HUES6 (cell line): ENCODE measurements around the gene BCR.

Experiments
- H3K27ac ChIP-seq: 2 replicates; pipeline ENCODE4 v1.7.0; 2013; ENCODE audit warnings: low read depth, mild to moderate bottlenecking, low read length, inconsistent platforms
- H3K27me3 ChIP-seq: 2 replicates; pipeline ENCODE4 v1.6.1; 2013; ENCODE audit warnings: low read length; ENCODE audit not compliant: control insufficient read depth, insufficient read depth
- H3K36me3 ChIP-seq: 2 replicates; pipeline ENCODE4 v1.6.1; 2013; ENCODE audit warnings: low read length; ENCODE audit not compliant: control insufficient read depth, insufficient read depth
- H3K4me1 ChIP-seq: 2 replicates; pipeline ENCODE4 v1.6.1; 2013; ENCODE audit warnings: low read length; ENCODE audit not compliant: control insufficient read depth, insufficient read depth
- H3K4me3 ChIP-seq: 2 replicates; pipeline ENCODE4 v1.5.1; 2013; ENCODE audit warnings: low read depth, low read length
- H3K9ac ChIP-seq: one replicate; pipeline ENCODE4 v1.6.1; 2013; ENCODE audit warnings: mild to moderate bottlenecking, low read length
- H3K9me3 ChIP-seq: 2 replicates; pipeline ENCODE4 v1.6.1; 2013; ENCODE audit warnings: low read depth, low read length; ENCODE audit not compliant: control insufficient read depth, insufficient read depth

Gene BCR

DNA sequence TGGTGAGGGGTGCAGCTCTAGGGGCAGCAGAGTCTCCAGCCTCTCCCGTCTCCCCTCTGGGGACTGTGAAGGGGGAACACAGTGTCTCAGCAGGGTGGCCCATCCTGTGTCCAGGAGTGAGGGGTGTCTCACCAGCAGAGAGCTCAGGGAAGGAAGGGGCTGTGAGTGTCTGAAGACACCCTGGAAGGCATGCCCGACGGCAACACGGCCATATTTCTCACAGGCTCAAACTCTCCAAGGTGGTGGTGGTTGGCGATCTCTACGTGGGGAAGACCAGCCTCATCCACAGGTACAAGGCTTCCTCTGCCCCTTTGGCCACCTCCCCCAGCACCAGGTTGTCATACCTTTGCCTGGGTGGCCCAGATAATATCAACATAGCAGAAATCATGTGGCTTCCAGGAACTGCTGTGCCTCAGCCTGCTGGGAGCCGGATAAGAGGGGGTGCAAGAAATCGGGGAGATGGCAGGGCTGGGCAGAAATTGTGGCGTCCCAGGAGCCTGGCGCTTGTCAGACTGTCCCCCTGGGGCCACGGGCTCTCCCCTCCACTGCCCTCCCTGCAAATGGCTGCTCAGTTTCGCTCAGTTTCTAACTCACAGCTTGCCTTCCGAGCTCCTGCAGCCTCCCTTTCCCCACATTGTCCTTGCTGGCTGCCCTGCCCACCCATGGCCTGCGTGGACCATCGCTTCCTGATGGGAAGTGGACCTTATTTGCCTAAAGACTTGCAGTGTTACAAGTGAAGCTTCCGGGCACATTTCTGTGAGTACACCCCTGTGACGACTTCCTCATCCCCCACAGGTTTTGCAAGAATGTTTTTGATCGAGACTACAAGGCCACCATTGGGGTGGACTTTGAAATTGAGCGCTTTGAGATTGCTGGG, 27.8 kb upstream of the BCR start:
- Histone ChIP-seq H3K9me3 (no peaks in the 10 kb centered on the region), H3K36me3 (no peaks in the 10 kb centered on the region), H3K4me1 (peaks cover 38% of the 10 kb centered on the region), H3K9ac (no peak overlapping the region), H3K27ac (no peak overlapping the region), H3K4me3 (no peak overlapping the region), H3K27me3 (no peaks in the 10 kb centered on the region)

DNA sequence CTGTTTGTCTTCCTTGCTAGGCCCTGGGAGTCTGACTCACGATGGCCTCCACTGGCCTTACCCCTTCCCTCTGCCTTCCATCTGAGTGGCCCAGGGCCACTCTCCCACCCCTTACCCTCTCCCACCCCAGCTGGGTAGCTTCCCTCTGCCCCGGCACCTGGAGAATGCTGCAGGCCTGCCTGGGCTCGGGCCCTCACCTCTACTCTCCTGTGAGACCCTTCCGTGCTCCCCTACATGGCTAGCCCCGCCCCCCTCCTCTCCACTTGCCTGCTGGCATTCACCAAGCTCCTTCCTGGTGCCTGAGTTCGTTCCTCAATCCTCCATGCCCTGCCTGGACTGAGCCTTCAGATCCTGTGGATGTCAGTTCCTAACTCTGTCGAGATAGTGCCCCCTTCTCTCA, 26.3 kb upstream of the BCR start:
- Histone ChIP-seq H3K9me3 (no peaks in the 10 kb centered on the region), H3K36me3 (no peaks in the 10 kb centered on the region), H3K27me3 (no peaks in the 10 kb centered on the region), H3K4me1 (peaks cover 33% of the 10 kb centered on the region), H3K4me3 (no peak overlapping the region), H3K27ac (no peak overlapping the region), H3K9ac (no peak overlapping the region)

DNA sequence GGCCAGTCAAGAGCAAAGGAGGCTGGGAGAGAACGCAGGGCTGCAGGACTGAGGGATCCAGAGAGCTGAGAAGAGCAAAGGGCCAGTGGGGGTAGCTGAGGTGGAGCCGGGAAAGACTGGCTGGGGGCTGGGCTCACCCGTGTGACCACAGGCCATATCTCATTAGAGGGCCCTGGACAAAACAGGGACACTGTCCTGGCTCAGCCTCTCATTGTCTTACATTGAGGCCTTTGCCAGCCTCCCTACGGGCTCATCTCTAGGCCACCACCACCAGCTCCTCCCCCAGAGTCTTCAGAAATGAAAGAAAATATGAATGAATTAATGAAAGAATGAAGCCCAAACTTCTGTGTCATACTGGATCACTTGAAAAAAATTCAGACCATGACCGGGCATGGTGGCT, 25.8 kb upstream of the BCR start:
- H3K27ac ChIP-seq, result no peak overlapping the region
- no peaks in the 10 kb centered on the region for H3K9me3 ChIP-seq
- H3K36me3 ChIP-seq, result no peaks in the 10 kb centered on the region
- peaks cover 29% of the 10 kb centered on the region for H3K4me1 ChIP-seq
- no peak overlapping the region for H3K4me3 ChIP-seq
- H3K27me3 ChIP-seq, result no peaks in the 10 kb centered on the region
- no peak overlapping the region for H3K9ac ChIP-seq

DNA sequence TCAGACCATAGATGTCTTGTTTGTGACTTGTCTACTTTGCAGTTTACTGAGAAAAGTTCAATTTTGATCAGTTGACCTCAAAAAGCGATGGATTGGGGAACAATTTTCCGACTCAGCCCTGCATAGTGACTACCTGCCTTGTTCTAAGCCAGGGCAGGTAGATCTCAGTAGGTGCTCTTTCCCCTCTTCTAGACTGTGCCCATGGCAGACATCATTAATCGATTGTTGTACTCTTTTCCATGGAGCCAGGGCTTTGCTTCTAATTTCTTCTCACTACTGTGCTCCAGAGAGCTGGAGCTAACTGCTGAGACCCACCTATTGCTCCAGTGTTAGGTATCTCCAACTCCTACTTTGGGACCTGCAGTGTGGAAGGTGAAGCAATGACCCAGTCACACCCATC, 25.2 kb upstream of the BCR start:
- Histone ChIP-seq H3K27me3 (no peaks in the 10 kb centered on the region), H3K9me3 (no peaks in the 10 kb centered on the region), H3K9ac (no peak overlapping the region), H3K36me3 (no peaks in the 10 kb centered on the region), H3K4me1 (peaks cover 22% of the 10 kb centered on the region), H3K27ac (no peak overlapping the region), H3K4me3 (no peak overlapping the region)

DNA sequence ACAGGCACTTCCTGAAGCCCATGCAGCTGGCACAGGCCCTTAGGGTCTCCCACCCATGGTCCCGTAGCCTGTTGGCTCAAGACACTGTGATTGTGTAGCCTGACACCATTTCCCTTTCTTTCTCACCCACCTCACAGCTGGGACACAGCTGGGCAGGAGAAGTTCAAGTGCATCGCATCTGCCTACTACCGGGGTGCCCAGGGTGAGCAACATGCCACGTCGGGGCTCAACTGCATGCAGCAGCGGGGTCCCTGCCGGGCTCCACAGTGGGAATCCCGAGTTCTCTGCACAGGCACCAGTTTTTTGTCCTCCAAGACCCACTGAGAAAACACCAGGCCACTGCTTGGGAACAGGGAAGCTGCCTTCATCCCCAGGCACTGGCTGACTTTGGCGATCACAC, 24.5 kb upstream of the BCR start:
- no peak overlapping the region for H3K9ac ChIP-seq
- no peak overlapping the region for H3K27ac ChIP-seq
- H3K36me3 ChIP-seq, result no peaks in the 10 kb centered on the region
- no peak overlapping the region for H3K4me3 ChIP-seq
- H3K4me1 ChIP-seq, result peaks cover 22% of the 10 kb centered on the region
- no peaks in the 10 kb centered on the region for H3K9me3 ChIP-seq
- H3K27me3 ChIP-seq, result no peaks in the 10 kb centered on the region

DNA sequence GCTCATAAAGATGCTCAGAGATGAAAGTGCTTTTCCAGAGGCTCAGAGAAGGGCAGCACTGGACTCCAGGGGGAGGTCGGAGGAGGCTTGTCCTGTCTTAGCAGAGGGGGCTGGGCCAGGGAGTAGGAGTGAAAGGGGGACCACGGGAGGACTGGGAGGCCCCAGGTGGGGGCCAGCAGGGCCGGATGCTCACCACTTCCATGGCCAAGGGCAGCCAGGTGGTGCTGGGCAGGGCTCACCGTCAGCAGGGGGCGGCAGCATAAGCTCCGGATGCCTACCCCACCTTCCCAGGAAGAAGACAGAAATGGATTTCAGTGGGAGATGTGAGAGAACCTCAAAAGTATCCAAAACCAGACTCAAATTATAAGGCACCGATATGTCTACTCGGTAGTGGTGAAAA, 24.0 kb upstream of the BCR start:
- Histone ChIP-seq H3K4me1 (peaks cover 22% of the 10 kb centered on the region), H3K27me3 (no peaks in the 10 kb centered on the region), H3K4me3 (no peak overlapping the region), H3K27ac (no peak overlapping the region), H3K9me3 (no peaks in the 10 kb centered on the region), H3K36me3 (no peaks in the 10 kb centered on the region), H3K9ac (no peak overlapping the region)

DNA sequence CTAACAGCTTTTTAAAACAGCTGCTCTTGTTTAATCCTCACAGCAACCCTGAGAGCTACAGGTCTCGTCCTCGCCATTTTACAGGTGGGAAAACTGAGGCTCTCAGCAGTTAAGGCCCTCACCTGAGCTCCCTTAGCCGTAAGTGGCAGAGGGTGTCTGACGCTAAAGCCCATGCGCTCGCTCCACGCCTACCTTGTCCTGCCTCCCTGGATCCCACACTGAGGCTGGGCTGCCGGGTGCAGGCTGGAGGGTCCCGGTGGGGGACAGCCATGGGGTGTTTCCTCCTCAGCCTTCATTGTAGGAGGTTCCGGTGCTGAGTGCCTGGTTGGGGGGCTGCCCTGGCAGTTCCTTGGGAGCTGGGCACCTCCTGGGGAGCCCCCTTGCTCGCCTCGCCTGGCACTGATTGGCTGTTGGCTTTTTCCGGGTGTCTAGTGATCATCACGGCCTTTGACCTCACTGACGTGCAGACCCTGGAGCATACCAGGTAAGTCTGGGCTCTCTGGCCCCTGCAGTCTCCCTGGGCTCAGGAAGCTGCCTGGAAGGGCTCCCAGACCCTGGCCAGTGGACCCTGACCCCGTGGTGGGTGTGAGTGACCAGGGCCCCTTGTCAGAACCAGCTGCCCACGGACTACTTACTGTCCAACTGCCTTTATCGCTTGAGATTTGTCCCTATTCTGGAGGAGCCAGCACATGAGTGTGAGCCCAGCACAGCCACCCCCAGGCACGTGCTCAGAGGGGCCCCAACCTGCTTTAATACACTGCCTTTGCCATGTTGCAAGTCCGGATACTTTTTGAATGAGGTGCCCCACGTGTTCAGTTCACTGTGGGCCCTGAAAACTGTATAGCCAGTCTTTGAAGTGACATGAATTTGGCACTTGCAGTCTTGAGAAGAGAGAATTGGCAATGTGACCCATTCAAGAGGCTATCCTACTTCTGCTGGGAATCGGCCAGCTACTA, 22.5 kb upstream of the BCR start:
- Histone ChIP-seq H3K9me3 (no peaks in the 10 kb centered on the region), H3K9ac (no peak overlapping the region), H3K27ac (no peak overlapping the region), H3K4me3 (no peak overlapping the region), H3K4me1 (peaks cover 14% of the 10 kb centered on the region), H3K36me3 (no peaks in the 10 kb centered on the region), H3K27me3 (no peaks in the 10 kb centered on the region)

DNA sequence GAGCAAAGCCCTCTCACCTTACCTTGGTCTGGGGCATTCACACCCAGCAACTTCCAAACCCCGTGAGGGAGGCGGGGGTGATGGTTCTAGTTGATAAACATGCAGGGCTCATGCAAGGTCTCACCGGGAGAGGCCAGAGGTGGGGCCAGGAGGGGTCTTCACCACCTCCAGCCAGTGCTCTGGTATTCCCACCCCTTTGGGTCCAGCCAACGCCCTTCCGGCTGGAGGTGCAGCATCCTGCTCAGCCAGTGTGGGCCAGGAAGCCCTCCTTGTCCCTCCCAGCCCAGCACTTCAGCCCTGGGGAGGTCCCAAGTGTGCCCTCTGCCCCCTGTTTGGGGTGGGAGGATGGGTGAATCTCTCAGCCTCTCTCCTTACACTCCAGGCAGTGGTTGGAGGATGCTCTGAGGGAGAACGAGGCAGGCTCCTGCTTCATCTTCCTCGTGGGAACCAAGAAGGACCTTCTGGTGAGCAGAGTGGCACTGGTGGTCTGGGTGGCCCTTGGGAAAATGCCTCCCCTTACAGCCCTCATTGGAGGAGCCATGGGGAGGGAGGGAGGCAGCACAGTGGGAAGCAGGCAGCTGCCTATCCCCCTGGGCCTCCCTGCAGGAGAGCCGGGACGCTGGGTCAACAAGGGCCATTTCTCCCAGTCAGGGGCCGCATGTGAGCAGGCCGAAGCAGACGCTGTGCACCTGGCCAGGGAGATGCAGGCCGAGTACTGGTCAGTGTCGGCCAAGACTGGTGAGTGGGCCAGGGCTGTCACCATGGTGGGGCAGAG, 21.6 kb upstream of the BCR start:
- Histone ChIP-seq H3K36me3 (no peaks in the 10 kb centered on the region), H3K4me1 (peaks cover 14% of the 10 kb centered on the region), H3K27me3 (no peaks in the 10 kb centered on the region), H3K4me3 (no peak overlapping the region), H3K9ac (no peak overlapping the region), H3K27ac (no peak overlapping the region), H3K9me3 (no peaks in the 10 kb centered on the region)

DNA sequence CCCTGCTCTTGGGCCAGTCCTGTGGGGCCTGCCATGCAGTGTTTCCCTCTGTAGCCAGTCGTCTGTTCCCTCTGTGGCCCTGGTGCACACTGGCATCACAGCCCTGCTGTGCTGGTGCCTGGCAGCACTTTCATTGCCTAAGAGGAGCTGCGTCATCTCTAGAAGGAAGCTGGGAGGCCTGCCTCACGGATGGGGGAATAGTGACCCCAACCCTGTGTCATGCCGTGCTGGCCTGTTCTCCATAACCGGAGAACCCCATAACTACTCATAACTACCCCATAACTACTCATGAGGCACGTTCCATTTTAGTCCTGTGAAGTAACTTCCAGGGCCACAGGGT, 21.0 kb upstream of the BCR start:
- Histone ChIP-seq H3K9ac (no peak overlapping the region), H3K27ac (no peak overlapping the region), H3K36me3 (no peaks in the 10 kb centered on the region), H3K9me3 (no peaks in the 10 kb centered on the region), H3K4me1 (peaks cover 14% of the 10 kb centered on the region), H3K27me3 (no peaks in the 10 kb centered on the region), H3K4me3 (no peak overlapping the region)

DNA sequence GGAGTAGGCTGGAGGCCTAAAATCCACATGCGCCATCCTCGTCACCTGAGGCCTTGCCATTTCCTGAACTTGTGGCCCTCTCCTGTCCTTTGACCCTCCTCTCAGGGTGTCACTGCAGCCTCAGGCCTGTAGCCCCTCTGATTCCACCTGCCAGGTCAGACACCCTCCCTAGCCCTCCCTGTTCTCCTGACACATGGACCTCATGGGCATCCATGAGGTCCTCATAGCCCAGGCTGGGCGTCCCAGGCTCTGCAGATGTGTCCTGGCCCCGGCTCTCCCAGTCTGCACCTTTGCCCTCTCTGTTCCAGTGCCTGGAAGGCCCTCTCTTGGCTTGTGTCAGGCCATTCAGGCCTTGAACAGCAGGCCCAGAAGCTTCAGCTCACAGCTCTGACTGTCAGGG, 19.3 kb upstream of the BCR start:
- Histone ChIP-seq H3K27me3 (no peaks in the 10 kb centered on the region), H3K4me3 (no peak overlapping the region), H3K9me3 (no peaks in the 10 kb centered on the region), H3K27ac (no peak overlapping the region), H3K36me3 (no peaks in the 10 kb centered on the region), H3K4me1 (peaks cover 14% of the 10 kb centered on the region), H3K9ac (no peak overlapping the region)
